Measurements from ENCODE around the gene ADAMTS10.
"Not testable (repeated sequence)": the region's sequence is repeated elsewhere in the genome, so short reads cannot be mapped to it uniquely, and the experiment has no call there.

The ADAMTS10 gene

DNA sequence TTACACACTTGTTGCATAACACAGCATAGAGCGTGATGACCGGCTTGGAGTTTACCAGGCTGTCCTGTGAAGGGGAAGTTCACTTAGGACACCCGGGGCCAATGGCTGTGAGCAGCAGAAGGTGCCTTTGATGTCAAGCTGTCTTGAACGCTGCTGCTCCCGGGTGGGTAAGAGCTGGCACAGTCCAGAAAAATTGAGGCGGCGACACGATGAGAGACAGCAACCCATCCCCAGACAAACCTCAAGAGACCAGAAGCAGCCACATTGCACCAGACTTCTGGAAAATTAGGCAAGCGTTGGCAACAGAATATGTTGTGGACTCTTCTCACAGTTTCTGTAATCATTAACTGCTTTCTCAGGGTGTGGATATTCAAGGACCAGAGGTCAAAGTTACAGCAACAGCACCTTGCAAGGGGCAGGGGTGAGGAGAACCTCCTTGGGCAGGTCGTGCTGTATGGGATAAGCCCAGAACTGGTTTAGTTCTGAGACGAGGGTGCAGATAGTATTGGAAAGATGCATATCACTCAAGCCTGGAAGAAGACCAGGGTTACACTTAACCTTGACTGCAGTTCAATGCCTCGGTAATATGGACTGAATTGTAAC is 30.0 kb upstream of the ADAMTS10 start:
- no peaks in the 10 kb centered on the region for H3K27me3 ChIP-seq
- no peaks in the 10 kb centered on the region for H3K36me3 ChIP-seq
- H3K9me3 ChIP-seq: no peaks in the 10 kb centered on the region
- peak overlapping the region; percentile 54 to 60 for H3K4me3 ChIP-seq (ENCODE audit: low read depth in 1 of 2, low read length in 1 of 2)
- TF ChIP-seq CTCF (IDR thresholded peaks at IDR 0.05): peak; percentile 44
- peaks cover 70 to 71% of the 10 kb centered on the region in 2 experiments for H3K4me1 ChIP-seq (ENCODE audit: control insufficient read depth in 1 of 2, insufficient read depth in 1 of 2, low read depth in 1 of 2, low read length in 1 of 2)
- H3K27ac ChIP-seq: peak overlapping the region; percentile 99

GRCh38 chr19:8639821-8640401 is 29.4 kb upstream of the ADAMTS10 start:
- H3K36me3 ChIP-seq: no peaks in the 10 kb centered on the region
- H3K4me1 ChIP-seq (ENCODE audit: control insufficient read depth in 1 of 2, insufficient read depth in 1 of 2, low read depth in 1 of 2, low read length in 1 of 2): peaks cover 67% of the 10 kb centered on the region in 2 experiments
- peak overlapping the region; percentile 54 to 60 for H3K4me3 ChIP-seq (ENCODE audit: low read depth in 1 of 2, low read length in 1 of 2)
- TF ChIP-seq CTCF (IDR thresholded peaks at IDR 0.05): no peak
- peak overlapping the region; percentile 99 for H3K27ac ChIP-seq
- no peaks in the 10 kb centered on the region for H3K27me3 ChIP-seq
- no peaks in the 10 kb centered on the region for H3K9me3 ChIP-seq

DNA sequence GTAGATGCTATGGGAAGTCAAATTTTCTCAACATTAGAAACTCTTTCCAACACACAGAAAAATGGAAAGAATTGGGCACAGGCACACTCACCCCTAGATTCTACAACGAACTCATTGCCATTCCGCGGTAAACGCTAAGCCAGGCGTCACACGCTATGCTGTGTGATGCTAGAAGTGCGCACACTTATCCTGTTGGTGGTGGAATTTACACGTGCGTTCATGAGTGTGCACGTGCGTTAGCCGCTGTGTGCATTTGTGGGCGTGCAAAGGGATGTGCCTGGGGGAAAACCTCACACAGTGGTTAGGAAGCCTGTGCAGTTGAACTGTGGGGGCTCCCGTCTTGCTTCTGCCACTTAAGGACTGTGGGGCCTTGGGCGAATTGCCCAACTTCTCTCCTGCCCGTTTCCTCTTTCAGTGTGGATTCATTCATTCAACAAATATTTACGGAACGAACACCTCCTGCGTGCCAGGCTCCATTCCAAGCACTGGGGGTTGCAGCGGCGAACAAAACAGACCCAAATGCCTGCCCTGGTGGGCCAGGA is 27.6 kb upstream of the ADAMTS10 start:
- peak; percentile 29 for TF ChIP-seq CTCF (IDR thresholded peaks at IDR 0.05)
- H3K9me3 ChIP-seq: no peaks in the 10 kb centered on the region
- peak overlapping the region; percentile 54 to 60 for H3K4me3 ChIP-seq (ENCODE audit: low read depth in 1 of 2, low read length in 1 of 2)
- H3K4me1 ChIP-seq (ENCODE audit: control insufficient read depth in 1 of 2, insufficient read depth in 1 of 2, low read depth in 1 of 2, low read length in 1 of 2): peaks cover 64 to 65% of the 10 kb centered on the region in 2 experiments
- no peaks in the 10 kb centered on the region for H3K36me3 ChIP-seq
- H3K27ac ChIP-seq: peak overlapping the region; percentile 99
- H3K27me3 ChIP-seq: no peaks in the 10 kb centered on the region

GRCh38 chr19:8637070-8637469 is 26.6 kb upstream of the ADAMTS10 start:
- not testable (repeated sequence) for H3K27me3 ChIP-seq; H3K4me3 ChIP-seq (ENCODE audit: low read depth in 1 of 2, low read length in 1 of 2); H3K36me3 ChIP-seq; H3K9me3 ChIP-seq
- Histone ChIP-seq H3K4me1 (ENCODE audit: control insufficient read depth in 1 of 2, insufficient read depth in 1 of 2, low read depth in 1 of 2, low read length in 1 of 2) (peaks cover 53 to 54% of the 10 kb centered on the region in 2 experiments), H3K27ac (peak overlapping the region; percentile 99)

GRCh38 chr19:8635422-8635821 is 24.9 kb upstream of the ADAMTS10 start:
- Histone ChIP-seq H3K4me3 (ENCODE audit: low read depth in 1 of 2, low read length in 1 of 2) (no peak overlapping the region), H3K27me3 (no peaks in the 10 kb centered on the region), H3K36me3 (no peaks in the 10 kb centered on the region), H3K4me1 (ENCODE audit: control insufficient read depth in 1 of 2, insufficient read depth in 1 of 2, low read depth in 1 of 2, low read length in 1 of 2) (peaks cover 36 to 38% of the 10 kb centered on the region in 2 experiments), H3K9me3 (no peaks in the 10 kb centered on the region), H3K27ac (no peak overlapping the region)
- no peak for TF ChIP-seq CTCF (IDR thresholded peaks at IDR 0.05)

DNA sequence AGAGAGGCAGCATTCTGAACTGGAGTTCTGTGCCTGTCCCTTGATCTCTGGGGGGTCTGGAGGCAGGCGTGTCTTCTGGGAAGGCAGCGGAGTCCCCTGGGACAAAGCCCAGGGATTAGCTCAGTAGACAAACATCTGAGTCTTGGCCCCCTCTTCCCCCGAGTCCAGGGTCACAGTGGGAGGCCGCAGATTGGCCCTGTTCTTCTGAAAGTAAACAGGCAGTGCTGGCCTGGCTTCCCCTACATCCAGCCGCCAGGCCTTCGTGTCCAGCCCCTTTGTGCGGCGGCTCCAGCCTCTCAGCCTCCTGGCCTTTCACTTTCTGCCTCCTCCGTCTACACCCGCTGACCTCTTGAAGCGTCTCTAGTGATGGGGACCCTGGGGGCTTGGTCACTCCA is 20.9 kb upstream of the ADAMTS10 start:
- Histone ChIP-seq H3K4me3 (ENCODE audit: low read depth in 1 of 2, low read length in 1 of 2) (no peak overlapping the region), H3K36me3 (no peaks in the 10 kb centered on the region)
- no peak for TF ChIP-seq CTCF (IDR thresholded peaks at IDR 0.05)

More for the DNA sequence above, 20.9 kb upstream of the ADAMTS10 start:
- Histone ChIP-seq H3K27ac (no peak overlapping the region), H3K4me1 (ENCODE audit: control insufficient read depth in 1 of 2, insufficient read depth in 1 of 2, low read depth in 1 of 2, low read length in 1 of 2) (no peaks in the 10 kb centered on the region), H3K27me3 (no peaks in the 10 kb centered on the region), H3K9me3 (no peaks in the 10 kb centered on the region)

Data from neutrophil (primary cell).